GM13976 (cell line): ENCODE data around the gene WDFY1.
"Not testable (repeated sequence)": the region's sequence is repeated elsewhere in the genome, so short reads cannot be mapped to it uniquely, and the experiment has no call there.

Source experiments
- DNase-seq: peaks from one replicate; pipeline ENCODE4 v3.0.0; 2012; ENCODE audit warnings: low spot score
- in situ Hi-C: fragments of 300-500 bp; cut with MboI; formaldehyde crosslinking; loops from one replicate; pipeline ENCODE4 v1.12.0; 2022; ENCODE audit warnings: low sequenced_read_pairs, mixed read lengths, inconsistent platforms; ENCODE audit not compliant: unreplicated experiment
- TF ChIP-seq, protein P1 (sequence below): IDR thresholded peaks from 2 replicates; pipeline ENCODE4 v1.5.1; 2012; ENCODE audit warnings: borderline replicate concordance, mild to moderate bottlenecking; ENCODE audit not compliant: insufficient read depth; ENCODE audit errors: extremely low read depth, missing control alignments, control extremely low read depth

WDFY1 gene

DNA sequence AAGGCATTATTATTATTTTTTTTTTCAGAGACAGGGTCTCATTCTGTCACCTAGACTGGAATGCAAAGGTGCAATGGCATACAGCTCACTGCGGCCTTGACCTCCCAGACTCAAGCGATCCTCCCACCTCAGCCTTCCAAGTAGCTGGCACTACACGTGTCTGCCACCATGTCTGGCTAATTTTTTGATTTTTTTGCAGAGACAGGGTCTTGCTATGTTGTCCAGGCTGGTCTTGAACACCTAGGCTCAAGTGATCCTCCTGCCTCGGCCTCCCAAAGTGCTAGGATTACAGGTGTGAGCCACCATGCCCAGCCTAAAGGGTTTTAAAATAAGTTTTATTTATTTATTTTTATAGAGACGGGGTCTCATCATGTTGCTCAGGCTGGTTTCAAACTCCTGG, 62.4 kb downstream of the WDFY1 start:
- no peak for DNase-seq
- TF ChIP-seq, protein P1, sequence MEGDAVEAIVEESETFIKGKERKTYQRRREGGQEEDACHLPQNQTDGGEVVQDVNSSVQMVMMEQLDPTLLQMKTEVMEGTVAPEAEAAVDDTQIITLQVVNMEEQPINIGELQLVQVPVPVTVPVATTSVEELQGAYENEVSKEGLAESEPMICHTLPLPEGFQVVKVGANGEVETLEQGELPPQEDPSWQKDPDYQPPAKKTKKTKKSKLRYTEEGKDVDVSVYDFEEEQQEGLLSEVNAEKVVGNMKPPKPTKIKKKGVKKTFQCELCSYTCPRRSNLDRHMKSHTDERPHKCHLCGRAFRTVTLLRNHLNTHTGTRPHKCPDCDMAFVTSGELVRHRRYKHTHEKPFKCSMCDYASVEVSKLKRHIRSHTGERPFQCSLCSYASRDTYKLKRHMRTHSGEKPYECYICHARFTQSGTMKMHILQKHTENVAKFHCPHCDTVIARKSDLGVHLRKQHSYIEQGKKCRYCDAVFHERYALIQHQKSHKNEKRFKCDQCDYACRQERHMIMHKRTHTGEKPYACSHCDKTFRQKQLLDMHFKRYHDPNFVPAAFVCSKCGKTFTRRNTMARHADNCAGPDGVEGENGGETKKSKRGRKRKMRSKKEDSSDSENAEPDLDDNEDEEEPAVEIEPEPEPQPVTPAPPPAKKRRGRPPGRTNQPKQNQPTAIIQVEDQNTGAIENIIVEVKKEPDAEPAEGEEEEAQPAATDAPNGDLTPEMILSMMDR: no peak
- in situ Hi-C loops: no loop called here

DNA sequence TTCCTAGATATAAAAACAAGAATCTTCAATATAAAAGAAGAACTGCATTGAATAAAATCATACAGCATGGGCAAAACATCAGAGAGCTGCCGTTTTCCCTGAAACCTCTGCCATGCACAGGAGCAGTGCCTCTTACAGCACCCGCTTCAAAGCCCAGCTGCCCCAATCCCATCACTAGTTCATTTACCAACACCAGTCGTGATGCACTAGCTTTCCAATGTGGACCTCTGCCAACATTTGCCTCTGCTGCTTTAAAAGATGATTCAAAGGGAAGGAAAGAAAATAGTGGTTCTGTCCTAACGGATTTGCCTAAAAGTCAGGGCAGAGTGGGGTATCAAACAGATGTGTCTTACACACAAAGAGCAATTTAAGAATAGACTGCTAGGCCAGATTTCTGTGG, 64.3 kb downstream of the WDFY1 start:
- in situ Hi-C loops: no loop called here
- no peak for DNase-seq
- TF ChIP-seq, protein P1: no peak

DNA sequence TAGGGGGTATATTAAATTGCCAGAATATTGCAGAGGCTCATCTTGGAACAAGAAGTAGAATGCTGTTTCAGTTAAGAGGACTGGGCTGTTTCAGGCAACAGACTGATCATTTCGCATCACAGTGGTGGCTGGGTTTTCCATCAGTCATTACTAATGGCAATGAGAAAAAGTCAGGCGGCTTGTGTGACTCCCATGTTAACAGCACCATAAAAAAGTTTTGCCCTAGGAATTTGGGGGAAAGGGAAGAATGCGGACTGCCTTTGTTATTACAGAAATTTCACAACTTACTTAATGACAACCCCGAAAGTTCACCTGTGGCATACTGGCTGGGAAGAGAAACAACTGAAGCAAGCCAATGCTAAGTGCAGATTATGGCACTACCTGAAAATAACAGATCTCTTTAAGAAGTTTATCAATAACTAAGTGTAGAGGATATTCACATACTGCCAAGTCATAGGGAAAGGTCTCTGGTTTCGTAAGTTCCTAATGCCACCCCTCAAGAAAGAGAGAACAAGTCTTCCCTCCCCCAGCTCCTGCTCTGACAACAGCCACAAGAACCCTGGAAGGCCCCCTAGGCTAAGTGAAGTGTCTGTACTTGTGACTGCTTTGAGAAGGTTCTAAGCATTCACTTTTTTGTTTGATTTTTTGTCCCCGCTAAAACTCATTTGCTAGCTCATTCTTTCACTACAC, 67.3 kb downstream of the WDFY1 start:
- TF ChIP-seq, protein P1: no peak
- in situ Hi-C loops: no loop called here
- DNase-seq: no peak

DNA sequence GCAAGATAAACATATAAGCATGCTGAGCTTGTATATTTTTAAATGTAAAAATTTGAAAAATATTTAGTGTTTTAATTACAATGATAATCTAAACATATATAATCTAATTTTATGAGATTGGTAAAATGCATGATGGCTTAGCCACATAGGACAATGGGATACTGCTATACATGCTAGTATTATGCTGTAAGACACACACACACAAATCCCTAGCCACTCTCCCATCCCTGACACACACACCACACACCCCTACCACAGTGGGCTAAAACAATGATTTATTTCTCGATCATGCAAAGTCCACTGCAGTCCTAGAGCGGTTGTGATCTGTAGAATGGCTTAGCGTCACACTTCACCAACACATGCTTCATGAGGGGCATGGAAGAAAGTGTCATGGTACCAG, 71.5 kb downstream of the WDFY1 start:
- in situ Hi-C loops: no loop called here
- TF ChIP-seq, protein P1: no peak
- DNase-seq: no peak

DNA sequence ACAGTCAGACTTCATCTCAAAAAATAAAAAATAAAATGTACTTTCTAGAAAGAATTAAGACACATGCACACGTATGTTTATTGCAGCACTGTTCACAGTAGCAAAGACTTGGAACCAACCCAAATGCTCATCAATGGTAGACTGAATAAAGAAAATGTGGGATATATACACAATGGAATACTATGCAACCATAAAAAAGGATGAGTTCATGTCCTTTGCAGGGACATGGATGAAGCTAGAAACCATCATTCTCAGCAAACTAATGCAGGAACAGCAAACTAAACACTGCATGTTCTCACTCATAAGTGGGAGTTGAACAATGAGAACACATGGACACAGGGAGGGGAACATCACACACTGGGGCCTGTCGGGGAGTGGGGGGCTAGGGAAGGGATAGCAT, 72.4 kb downstream of the WDFY1 start:
- DNase-seq, in situ Hi-C loops: not testable (repeated sequence)

DNA sequence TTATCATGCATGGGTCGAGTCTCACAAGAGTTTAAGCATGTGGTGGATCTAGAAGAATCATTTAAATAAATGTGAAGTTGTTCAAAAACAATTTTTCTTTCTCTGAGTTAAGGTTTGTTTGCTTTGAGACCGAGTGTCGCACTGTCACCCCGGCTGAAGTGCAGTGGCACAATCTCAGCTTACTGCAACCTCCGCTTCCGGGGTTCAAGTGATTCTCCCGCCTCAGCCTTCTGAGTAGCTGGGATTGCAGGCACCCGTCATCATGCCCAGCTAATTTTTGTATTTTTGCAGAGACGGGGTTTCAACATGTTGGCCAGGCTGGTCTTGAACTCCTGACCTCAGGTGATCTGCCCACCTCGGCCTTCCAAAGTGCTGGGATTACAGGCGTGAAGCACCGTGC, 73.5 kb downstream of the WDFY1 start:
- DNase-seq, in situ Hi-C loops: not testable (repeated sequence)

DNA sequence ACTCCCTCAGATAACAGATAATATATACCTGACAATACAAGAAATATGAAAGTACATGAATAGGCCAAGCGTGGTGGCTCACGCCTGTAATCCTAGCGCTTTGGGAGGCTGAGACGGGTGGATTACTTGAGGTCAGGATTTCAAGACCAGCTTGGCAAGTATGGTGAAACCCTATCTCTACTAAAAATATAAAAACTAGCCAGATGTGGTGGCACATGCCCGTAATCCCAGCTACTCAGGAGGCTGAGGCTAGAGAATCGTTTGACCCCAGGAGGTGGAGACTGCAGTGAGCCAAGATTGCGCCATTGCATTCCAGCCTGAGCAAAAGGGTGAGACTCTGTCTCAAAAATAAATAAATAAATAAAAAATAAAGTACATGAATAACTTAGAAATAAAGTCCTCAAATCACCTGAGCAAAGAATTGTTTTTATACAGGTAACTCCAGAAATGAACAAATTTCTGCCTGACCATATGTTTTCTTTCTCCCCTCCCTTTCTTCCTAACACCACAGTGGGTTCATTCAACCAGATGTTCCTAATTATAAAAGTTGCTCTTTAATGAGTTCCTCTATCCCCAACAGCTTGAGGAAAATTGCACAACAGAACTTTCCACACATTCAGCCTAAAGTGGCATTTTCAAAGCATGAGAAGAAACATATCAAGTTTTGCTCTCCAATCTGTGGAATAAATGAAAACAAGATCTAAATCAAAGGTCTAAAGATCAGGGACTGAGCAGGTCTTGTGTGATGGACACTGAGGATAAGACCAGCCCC, 74.1 kb downstream of the WDFY1 start:
- no peak for DNase-seq
- TF ChIP-seq, protein P1: no peak
- in situ Hi-C loops: no loop called here

DNA sequence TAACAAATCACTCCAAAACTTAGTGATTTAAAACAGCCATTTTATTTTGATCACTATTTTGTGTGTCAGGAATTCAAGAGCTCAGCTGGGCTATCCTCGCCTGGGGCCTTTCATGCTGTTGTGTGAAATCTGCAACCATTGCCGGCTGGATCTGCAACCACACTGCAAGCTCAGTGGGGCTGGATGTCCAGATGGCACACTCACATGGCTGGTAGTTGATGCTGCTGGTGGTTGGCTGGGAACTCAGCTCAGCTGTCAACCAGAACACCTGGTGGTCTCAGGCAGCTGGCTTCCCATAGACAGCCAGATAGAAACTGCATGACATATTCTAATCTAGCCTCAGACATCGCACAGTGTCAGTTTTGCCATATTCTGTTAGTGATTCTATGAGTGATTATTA, 77.1 kb downstream of the WDFY1 start:
- in situ Hi-C loops: no loop called here
- no peak for DNase-seq
- TF ChIP-seq, protein P1: no peak
